ENCODE measurements around the gene INO80C.
"Not testable (repeated sequence)": the region's sequence is repeated elsewhere in the genome, so short reads cannot be mapped to it uniquely, and the experiment has no call there.

The INO80C gene

GRCh38 chr18:35489913-35490490 is 7.8 kb downstream of the INO80C start:
- no peak for DNase-seq (ENCODE audit: low read depth in 1 of 2, low spot score in 1 of 2)

GRCh38 chr18:35489281-35489680 is 8.5 kb downstream of the INO80C start:
- not testable (repeated sequence) for DNase-seq (ENCODE audit: low read depth in 1 of 2, low spot score in 1 of 2)

GRCh38 chr18:35488396-35488795 is 9.4 kb downstream of the INO80C start:
- DNase-seq (ENCODE audit: low read depth in 1 of 2, low spot score in 1 of 2) = not testable (repeated sequence)

GRCh38 chr18:35487525-35487924 is 10.2 kb downstream of the INO80C start:
- DNase-seq (ENCODE audit: low read depth in 1 of 2, low spot score in 1 of 2) = not testable (repeated sequence)

GRCh38 chr18:35485852-35486251 is 11.9 kb downstream of the INO80C start:
- DNase-seq (ENCODE audit: low read depth in 1 of 2, low spot score in 1 of 2) = no peak

GRCh38 chr18:35484034-35484433 is 13.7 kb downstream of the INO80C start:
- DNase-seq (ENCODE audit: low read depth in 1 of 2, low spot score in 1 of 2) = no peak

GRCh38 chr18:35481960-35482366 is 15.8 kb downstream of the INO80C start:
- DNase-seq (ENCODE audit: low read depth in 1 of 2, low spot score in 1 of 2) = no peak

- no peak for DNase-seq (ENCODE audit: low read depth in 1 of 2, low spot score in 1 of 2)
Measured at GRCh38 chr18:35479911-35480586, 17.7 kb downstream of the INO80C start.

GRCh38 chr18:35478520-35479435 is 19.0 kb downstream of the INO80C start:
- DNase-seq (ENCODE audit: low read depth in 1 of 2, low spot score in 1 of 2) = no peak

- DNase-seq (ENCODE audit: low read depth in 1 of 2, low spot score in 1 of 2) = no peak
Measured at GRCh38 chr18:35477974-35478373, 19.8 kb downstream of the INO80C start.

GRCh38 chr18:35477497-35477896 is 20.3 kb downstream of the INO80C start:
- DNase-seq (ENCODE audit: low read depth in 1 of 2, low spot score in 1 of 2) = no peak

- DNase-seq (ENCODE audit: low read depth in 1 of 2, low spot score in 1 of 2) = no peak
Measured at GRCh38 chr18:35474884-35475283, 22.9 kb downstream of the INO80C start.

GRCh38 chr18:35473562-35473961 is 24.2 kb downstream of the INO80C start:
- DNase-seq (ENCODE audit: low read depth in 1 of 2, low spot score in 1 of 2) = no peak

GRCh38 chr18:35470435-35470834 is 27.3 kb downstream of the INO80C start:
- DNase-seq (ENCODE audit: low read depth in 1 of 2, low spot score in 1 of 2) = no peak

- no peak for DNase-seq (ENCODE audit: low read depth in 1 of 2, low spot score in 1 of 2)
Measured at GRCh38 chr18:35469725-35470124, 28.0 kb downstream of the INO80C start.

- DNase-seq (ENCODE audit: low read depth in 1 of 2, low spot score in 1 of 2) = no peak
Measured at GRCh38 chr18:35468711-35469110, 29.0 kb downstream of the INO80C start.

- DNase-seq (ENCODE audit: low read depth in 1 of 2, low spot score in 1 of 2) = no peak
Measured at GRCh38 chr18:35467624-35468016, 30.1 kb downstream of the INO80C start.

GRCh38 chr18:35466815-35467623 is 30.7 kb downstream of the INO80C start:
- DNase-seq (ENCODE audit: low read depth in 1 of 2, low spot score in 1 of 2) = no peak

- no peak for DNase-seq (ENCODE audit: low read depth in 1 of 2, low spot score in 1 of 2)
Measured at GRCh38 chr18:35466334-35466733, 31.4 kb downstream of the INO80C start.

GRCh38 chr18:35465329-35465728 is 32.4 kb downstream of the INO80C start:
- no peak for DNase-seq (ENCODE audit: low read depth in 1 of 2, low spot score in 1 of 2)

GRCh38 chr18:35464831-35465279 is 32.9 kb downstream of the INO80C start:
- DNase-seq (ENCODE audit: low read depth in 1 of 2, low spot score in 1 of 2) = no peak
